ENCODE measurements around the gene COX5B.

COX5B gene

GRCh38 chr2:97691166-97691565 is 45.3 kb downstream of the COX5B start:
- peak overlapping the region; percentile 45 for H2AFZ ChIP-seq (ENCODE audit: low read length)
- no CpG with 5 or more reads among the region's 6 CpGs for WGBS, 2 donors (ENCODE audit: extremely low coverage in 2 of 2, insufficient read length in 2 of 2, insufficient replicate concordance in 1 of 2)
- no peak overlapping the region for H2BK120ac ChIP-seq (ENCODE audit: low read depth, low read length)

DNA sequence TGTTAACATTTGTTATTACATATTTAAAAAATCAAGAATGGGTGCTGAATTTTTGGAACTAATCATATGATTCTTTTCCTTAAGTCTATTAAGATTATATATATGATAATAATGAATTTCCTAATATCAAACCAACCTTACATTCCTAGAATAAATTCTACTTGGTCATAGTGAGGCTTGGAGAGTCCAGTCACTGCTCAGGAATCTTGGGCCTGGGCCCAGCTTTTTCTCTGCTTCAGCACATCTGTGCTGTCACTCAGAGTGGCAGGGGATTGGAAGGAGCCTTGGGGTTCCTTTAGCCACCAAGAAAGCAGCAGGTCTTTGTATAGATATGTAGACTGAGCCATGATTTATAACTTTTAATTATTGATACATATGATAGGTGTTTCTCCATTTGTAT is 47.6 kb downstream of the COX5B start:
- H2BK12ac ChIP-seq (ENCODE audit: low read length): no peak overlapping the region
- H4K8ac ChIP-seq (ENCODE audit: low read depth, low read length): no peak overlapping the region
- no peak overlapping the region for H2AK5ac ChIP-seq (ENCODE audit: low read depth, low read length)
- no peak overlapping the region for H2BK5ac ChIP-seq (ENCODE audit: low read length)
- H3K23ac ChIP-seq (ENCODE audit: low read depth, low read length, poor library complexity): no peak overlapping the region
- H3K4ac ChIP-seq (ENCODE audit: low read length): no peak overlapping the region
- no peak overlapping the region for H3K27ac ChIP-seq (replicated peaks; ENCODE audit: low read length)
- H3K14ac ChIP-seq (ENCODE audit: low read length): no peak overlapping the region
- no peak overlapping the region for H2BK15ac ChIP-seq (ENCODE audit: low read length)
- H3K18ac ChIP-seq (ENCODE audit: low read length): no peak overlapping the region
- no peak overlapping the region for H3K9ac ChIP-seq (ENCODE audit: low read depth, low read length, poor library complexity)
- H2BK120ac ChIP-seq (ENCODE audit: low read depth, low read length): no peak overlapping the region
- no peak for DNase-seq (ENCODE audit: low spot score)
- H2AFZ ChIP-seq (ENCODE audit: low read length): no peak overlapping the region
- no peak overlapping the region for H3K4me3 ChIP-seq (ENCODE audit: low read length in 2 of 2)
- no peak overlapping the region for H3K4me2 ChIP-seq (ENCODE audit: insufficient read depth, low read length, poor library complexity, severe bottlenecking)
- H4K91ac ChIP-seq (ENCODE audit: low read depth, low read length, poor library complexity): no peak overlapping the region
- no peaks in the 10 kb centered on the region for H3K9me3 ChIP-seq (replicated peaks in 1 of 2; ENCODE audit: control insufficient read depth in 2 of 2, insufficient read depth in 1 of 2, low read depth in 1 of 2, low read length in 2 of 2)
- H3K4me1 ChIP-seq (ENCODE audit: control insufficient read depth in 2 of 2, insufficient read depth in 1 of 2, low read depth in 1 of 2, low read length in 2 of 2): peaks cover 0 to 2% of the 10 kb centered on the region in 2 donors
- H3K36me3 ChIP-seq (replicated peaks in 1 of 2; ENCODE audit: control insufficient read depth in 2 of 2, insufficient read depth in 2 of 2, low read length in 2 of 2): no peaks in the 10 kb centered on the region
- no peaks in the 10 kb centered on the region for H3K79me1 ChIP-seq (ENCODE audit: low read depth, low read length)
- no peaks in the 10 kb centered on the region for H3K27me3 ChIP-seq (ENCODE audit: control insufficient read depth in 3 of 3, insufficient read depth in 3 of 3, low read depth in 1 of 3, low read length in 3 of 3)

More at GRCh38 chr2:97691166-97691565, 45.3 kb downstream of the COX5B start:
- Histone ChIP-seq H3K27ac (replicated peaks; ENCODE audit: low read length) (no peak overlapping the region), H3K14ac (ENCODE audit: low read length) (no peak overlapping the region), H3K9me3 (replicated peaks in 1 of 2; ENCODE audit: control insufficient read depth in 2 of 2, insufficient read depth in 1 of 2, low read depth in 1 of 2, low read length in 2 of 2) (no peaks in the 10 kb centered on the region), H2BK12ac (ENCODE audit: low read length) (no peak overlapping the region), H3K4me2 (ENCODE audit: insufficient read depth, low read length, poor library complexity, severe bottlenecking) (no peak overlapping the region), H4K8ac (ENCODE audit: low read depth, low read length) (no peak overlapping the region), H3K4me1 (ENCODE audit: control insufficient read depth in 2 of 2, insufficient read depth in 1 of 2, low read depth in 1 of 2, low read length in 2 of 2) (peaks cover 0 to 2% of the 10 kb centered on the region in 2 donors), H3K36me3 (replicated peaks in 1 of 2; ENCODE audit: control insufficient read depth in 2 of 2, insufficient read depth in 2 of 2, low read length in 2 of 2) (no peaks in the 10 kb centered on the region), H3K9ac (ENCODE audit: low read depth, low read length, poor library complexity) (no peak overlapping the region), H2AK5ac (ENCODE audit: low read depth, low read length) (no peak overlapping the region), H3K79me1 (ENCODE audit: low read depth, low read length) (no peaks in the 10 kb centered on the region), H2BK15ac (ENCODE audit: low read length) (no peak overlapping the region), H3K18ac (ENCODE audit: low read length) (peak overlapping the region; percentile 8), H2BK5ac (ENCODE audit: low read length) (no peak overlapping the region), H3K4ac (ENCODE audit: low read length) (no peak overlapping the region), H3K23ac (ENCODE audit: low read depth, low read length, poor library complexity) (no peak overlapping the region), H3K4me3 (ENCODE audit: low read length in 2 of 2) (no peak overlapping the region), H3K27me3 (ENCODE audit: control insufficient read depth in 3 of 3, insufficient read depth in 3 of 3, low read depth in 1 of 3, low read length in 3 of 3) (no peaks in the 10 kb centered on the region), H4K91ac (ENCODE audit: low read depth, low read length, poor library complexity) (no peak overlapping the region)
- no peak for DNase-seq (ENCODE audit: low spot score)

GRCh38 chr2:97695744-97696143 is 49.9 kb downstream of the COX5B start:
- no peak overlapping the region for H3K14ac ChIP-seq (ENCODE audit: low read length)
- no peaks in the 10 kb centered on the region for H3K9me3 ChIP-seq (replicated peaks in 1 of 2; ENCODE audit: control insufficient read depth in 2 of 2, insufficient read depth in 1 of 2, low read depth in 1 of 2, low read length in 2 of 2)
- no peak overlapping the region for H3K4me3 ChIP-seq (ENCODE audit: low read length in 2 of 2)
- no peak overlapping the region for H2BK12ac ChIP-seq (ENCODE audit: low read length)
- no peaks in the 10 kb centered on the region for H3K36me3 ChIP-seq (replicated peaks in 1 of 2; ENCODE audit: control insufficient read depth in 2 of 2, insufficient read depth in 2 of 2, low read length in 2 of 2)
- H3K18ac ChIP-seq (ENCODE audit: low read length): no peak overlapping the region
- H2BK120ac ChIP-seq (ENCODE audit: low read depth, low read length): no peak overlapping the region
- H3K23ac ChIP-seq (ENCODE audit: low read depth, low read length, poor library complexity): no peak overlapping the region
- H3K4me2 ChIP-seq (ENCODE audit: insufficient read depth, low read length, poor library complexity, severe bottlenecking): no peak overlapping the region
- H3K27ac ChIP-seq (replicated peaks; ENCODE audit: low read length): no peak overlapping the region
- no CpG with 5 or more reads among the region's 5 CpGs for WGBS, 2 donors (ENCODE audit: extremely low coverage in 2 of 2, insufficient read length in 2 of 2, insufficient replicate concordance in 1 of 2)
- no peak for DNase-seq (ENCODE audit: low spot score)
- no peaks in the 10 kb centered on the region for H3K79me1 ChIP-seq (ENCODE audit: low read depth, low read length)
- H2AFZ ChIP-seq (ENCODE audit: low read length): no peak overlapping the region
- peaks cover 0 to 4% of the 10 kb centered on the region in 2 donors for H3K4me1 ChIP-seq (ENCODE audit: control insufficient read depth in 2 of 2, insufficient read depth in 1 of 2, low read depth in 1 of 2, low read length in 2 of 2)
- no peak overlapping the region for H2BK5ac ChIP-seq (ENCODE audit: low read length)
- no peak overlapping the region for H4K8ac ChIP-seq (ENCODE audit: low read depth, low read length)
- H3K27me3 ChIP-seq (ENCODE audit: control insufficient read depth in 3 of 3, insufficient read depth in 3 of 3, low read depth in 1 of 3, low read length in 3 of 3): no peaks in the 10 kb centered on the region
- no peak overlapping the region for H3K4ac ChIP-seq (ENCODE audit: low read length)
- no peak overlapping the region for H3K9ac ChIP-seq (ENCODE audit: low read depth, low read length, poor library complexity)
- H4K91ac ChIP-seq (ENCODE audit: low read depth, low read length, poor library complexity): no peak overlapping the region
- no peak overlapping the region for H2AK5ac ChIP-seq (ENCODE audit: low read depth, low read length)
- H2BK15ac ChIP-seq (ENCODE audit: low read length): no peak overlapping the region

- DNase-seq (ENCODE audit: low spot score): peak; percentile 81
Measured at GRCh38 chr2:97697252-97698235, 51.7 kb downstream of the COX5B start.

More at GRCh38 chr2:97697252-97698235, 51.7 kb downstream of the COX5B start:
- H4K8ac ChIP-seq (ENCODE audit: low read depth, low read length): no peak overlapping the region
- no peak overlapping the region for H3K4ac ChIP-seq (ENCODE audit: low read length)
- no peak overlapping the region for H3K9ac ChIP-seq (ENCODE audit: low read depth, low read length, poor library complexity)
- H3K4me3 ChIP-seq (ENCODE audit: low read length in 2 of 2): no peak overlapping the region
- peak overlapping the region; percentile 63 for H2AFZ ChIP-seq (ENCODE audit: low read length)
- WGBS, 2 donors (ENCODE audit: extremely low coverage in 2 of 2, insufficient read length in 2 of 2, insufficient replicate concordance in 1 of 2): no CpG with 5 or more reads among the region's 14 CpGs
- H2BK15ac ChIP-seq (ENCODE audit: low read length): no peak overlapping the region
- H3K4me2 ChIP-seq (ENCODE audit: insufficient read depth, low read length, poor library complexity, severe bottlenecking): no peak overlapping the region
- no peak overlapping the region for H4K91ac ChIP-seq (ENCODE audit: low read depth, low read length, poor library complexity)
- H3K4me1 ChIP-seq (ENCODE audit: control insufficient read depth in 2 of 2, insufficient read depth in 1 of 2, low read depth in 1 of 2, low read length in 2 of 2): peaks cover 0 to 2% of the 10 kb centered on the region in 2 donors
- H3K36me3 ChIP-seq (replicated peaks in 1 of 2; ENCODE audit: control insufficient read depth in 2 of 2, insufficient read depth in 2 of 2, low read length in 2 of 2): no peaks in the 10 kb centered on the region
- no peaks in the 10 kb centered on the region for H3K27me3 ChIP-seq (ENCODE audit: control insufficient read depth in 3 of 3, insufficient read depth in 3 of 3, low read depth in 1 of 3, low read length in 3 of 3)
- no peak overlapping the region for H2BK120ac ChIP-seq (ENCODE audit: low read depth, low read length)
- no peaks in the 10 kb centered on the region for H3K9me3 ChIP-seq (replicated peaks in 1 of 2; ENCODE audit: control insufficient read depth in 2 of 2, insufficient read depth in 1 of 2, low read depth in 1 of 2, low read length in 2 of 2)
- no peak overlapping the region for H2AK5ac ChIP-seq (ENCODE audit: low read depth, low read length)
- no peaks in the 10 kb centered on the region for H3K79me1 ChIP-seq (ENCODE audit: low read depth, low read length)
- H2BK12ac ChIP-seq (ENCODE audit: low read length): no peak overlapping the region
- H3K14ac ChIP-seq (ENCODE audit: low read length): no peak overlapping the region
- H3K18ac ChIP-seq (ENCODE audit: low read length): no peak overlapping the region
- no peak overlapping the region for H3K27ac ChIP-seq (replicated peaks; ENCODE audit: low read length)
- no peak overlapping the region for H2BK5ac ChIP-seq (ENCODE audit: low read length)
- H3K23ac ChIP-seq (ENCODE audit: low read depth, low read length, poor library complexity): no peak overlapping the region
